A673 (cell line): ENCODE data around the gene MTF1. TPM values are rescaled to one million over a fixed set of nuclear protein-coding genes. Genes with fewer than 3 reads are reported as not detected.

Source experiments
- BruUV-seq: library from RNA; stranded (reverse); fragments of 400-500 nt; replicated peaks from 2 replicates; lab custom pipeline; 2021; lab: Mats Ljungman, UMichigan
- CTCF ChIA-PET: fragments of 300-600 bp; sonication (Branson Sonifier 250); formaldehyde crosslinking; loops from one replicate; lab custom pipeline; 2022; ENCODE audit warnings: antibody characterized with exemption; lab: Charles Lee
- POLR2A ChIA-PET: fragments of 300-600 bp; sonication (Branson Sonifier 250); formaldehyde crosslinking; loops from one replicate; lab custom pipeline; 2022; ENCODE audit warnings: antibody characterized with exemption; ENCODE audit not compliant: low non-redundant PET; lab: Charles Lee
- DNase-seq: peaks from one replicate; pipeline ENCODE4 v3.0.0-alpha.2; 2015; ENCODE audit warnings: low spot score
- H3K27ac ChIP-seq: fragments of 200-600 bp; sonication (generic); 2 replicates; pipeline ENCODE4 v1.5.1; 2016; ENCODE audit warnings: mixed run types, low read depth, mild to moderate bottlenecking, mixed read lengths, antibody characterized with exemption, low read length; ENCODE audit not compliant: poor library complexity, severe bottlenecking
- H3K27me3 ChIP-seq: fragments of 200-600 bp; sonication (generic); replicated peaks from 2 replicates; pipeline ENCODE4 v1.6.1; 2017; ENCODE audit warnings: mixed run types, low read depth, mild to moderate bottlenecking, mixed read lengths, antibody characterized with exemption, low read length; ENCODE audit not compliant: insufficient read depth, poor library complexity
- H3K36me3 ChIP-seq: fragments of 200-600 bp; sonication (generic); 2 replicates; pipeline ENCODE4 v1.6.1; 2016; ENCODE audit warnings: mixed run types, mild to moderate bottlenecking, mixed read lengths, antibody characterized with exemption, low read length; ENCODE audit not compliant: insufficient read depth, poor library complexity, severe bottlenecking
- H3K4me1 ChIP-seq: fragments of 200-600 bp; sonication (generic); 2 replicates; pipeline ENCODE4 v1.6.1; 2017; ENCODE audit warnings: mixed run types, mild to moderate bottlenecking, mixed read lengths, antibody characterized with exemption, low read length; ENCODE audit not compliant: insufficient read depth, poor library complexity, severe bottlenecking
- H3K4me3 ChIP-seq: fragments of 200-600 bp; sonication (generic); 2 replicates; pipeline ENCODE4 v1.5.1; 2016; ENCODE audit warnings: low read depth, mixed run types, mild to moderate bottlenecking, mixed read lengths, low read length; ENCODE audit not compliant: poor library complexity, severe bottlenecking
- H3K9me3 ChIP-seq: fragments of 200-600 bp; sonication (generic); 2 replicates; pipeline ENCODE4 v1.6.1; 2016; ENCODE audit warnings: mixed run types, low read depth, mild to moderate bottlenecking, mixed read lengths, antibody characterized with exemption, low read length; ENCODE audit not compliant: poor library complexity, severe bottlenecking
- EZH2 ChIP-seq: fragments of 200-600 bp; sonication (generic); IDR thresholded peaks from 2 replicates; pipeline ENCODE4 v1.6.1; 2017; ENCODE audit warnings: borderline replicate concordance, low read depth, mild to moderate bottlenecking, mixed read lengths, antibody characterized with exemption, low read length; ENCODE audit not compliant: poor library complexity, severe bottlenecking
- intact Hi-C: fragments of 100-400 bp; cut with micrococcal nuclease; formaldehyde crosslinking; loops from one replicate; pipeline ENCODE4 v1.10.0; 2022; ENCODE audit not compliant: unreplicated experiment
- total RNA-seq: library from RNA; stranded (reverse); gene quantifications from 2 replicates; pipeline ENCODE4 v1.2.3, GENCODE V29; 2021
- TF ChIP-seq, protein P1 (sequence below): fragments of 300-800, 200-600 bp; sonication (generic); conservative IDR thresholded peaks from 2 replicates; pipeline ENCODE4 v1.5.1; 2017; ENCODE audit warnings: low read depth, mild to moderate bottlenecking, antibody characterized with exemption, low read length, moderate library complexity, mixed read lengths

MTF1 gene
- total RNA-seq, 1 experiment from 2014 or later, result 19.8 TPM

DNA sequence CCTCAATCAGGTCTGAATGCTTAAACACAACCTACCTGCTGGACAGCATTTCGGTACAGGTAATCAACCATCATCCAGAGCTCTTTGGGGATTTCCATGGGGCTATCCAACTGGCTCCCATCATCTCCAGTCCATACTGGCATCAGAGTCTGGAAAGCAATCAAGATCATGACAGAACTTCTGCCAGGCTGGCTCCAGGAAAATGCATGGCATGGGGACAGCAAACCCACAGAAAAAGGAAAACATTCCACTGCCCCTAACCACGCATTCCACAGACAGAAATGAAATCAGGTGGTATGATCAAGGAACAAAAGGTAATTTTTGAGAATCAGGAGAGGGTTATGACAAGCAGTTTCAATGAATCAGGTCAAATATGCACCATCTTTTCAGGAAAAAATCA, 9.1 kb upstream of the MTF1 start:
- CTCF ChIA-PET, result no interaction called here

DNA sequence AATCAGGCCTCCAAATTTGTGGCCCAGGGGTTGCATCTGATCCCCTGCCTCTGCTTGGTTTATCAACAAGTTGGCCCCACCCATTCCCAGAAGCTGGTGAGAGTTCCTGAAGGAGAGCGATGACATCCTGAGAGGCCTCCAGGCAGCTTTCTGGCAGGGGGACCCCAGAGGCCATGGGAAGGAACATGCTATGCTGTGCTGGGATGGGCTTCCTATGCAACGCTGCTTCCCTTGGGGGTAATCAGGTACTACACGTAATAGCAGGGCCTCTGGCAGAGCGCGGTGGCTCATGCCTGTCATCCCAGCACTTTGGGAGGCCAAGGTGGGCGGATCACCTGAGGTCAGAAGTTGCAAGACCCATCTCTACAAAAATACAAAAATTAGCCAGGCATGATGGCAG, 8.4 kb upstream of the MTF1 start:
- no peaks in the 10 kb centered on the region for H3K9me3 ChIP-seq
- DNase-seq, result no peak
- TF ChIP-seq, protein P1, sequence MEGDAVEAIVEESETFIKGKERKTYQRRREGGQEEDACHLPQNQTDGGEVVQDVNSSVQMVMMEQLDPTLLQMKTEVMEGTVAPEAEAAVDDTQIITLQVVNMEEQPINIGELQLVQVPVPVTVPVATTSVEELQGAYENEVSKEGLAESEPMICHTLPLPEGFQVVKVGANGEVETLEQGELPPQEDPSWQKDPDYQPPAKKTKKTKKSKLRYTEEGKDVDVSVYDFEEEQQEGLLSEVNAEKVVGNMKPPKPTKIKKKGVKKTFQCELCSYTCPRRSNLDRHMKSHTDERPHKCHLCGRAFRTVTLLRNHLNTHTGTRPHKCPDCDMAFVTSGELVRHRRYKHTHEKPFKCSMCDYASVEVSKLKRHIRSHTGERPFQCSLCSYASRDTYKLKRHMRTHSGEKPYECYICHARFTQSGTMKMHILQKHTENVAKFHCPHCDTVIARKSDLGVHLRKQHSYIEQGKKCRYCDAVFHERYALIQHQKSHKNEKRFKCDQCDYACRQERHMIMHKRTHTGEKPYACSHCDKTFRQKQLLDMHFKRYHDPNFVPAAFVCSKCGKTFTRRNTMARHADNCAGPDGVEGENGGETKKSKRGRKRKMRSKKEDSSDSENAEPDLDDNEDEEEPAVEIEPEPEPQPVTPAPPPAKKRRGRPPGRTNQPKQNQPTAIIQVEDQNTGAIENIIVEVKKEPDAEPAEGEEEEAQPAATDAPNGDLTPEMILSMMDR, result no peak
- TF ChIP-seq EZH2, result no peak
- no peaks in the 10 kb centered on the region for H3K4me1 ChIP-seq
- POLR2A ChIA-PET, result no interaction called here
- peaks cover 4% of the 10 kb centered on the region for H3K36me3 ChIP-seq
- CTCF ChIA-PET, result no interaction called here
- no TSS peak for BruUV-seq
- no peak overlapping the region for H3K27ac ChIP-seq
- intact Hi-C loops, result no loop called here
- no peak overlapping the region for H3K4me3 ChIP-seq
- H3K27me3 ChIP-seq, result no peaks in the 10 kb centered on the region

More for the DNA sequence above, 9.1 kb upstream of the MTF1 start:
- Histone ChIP-seq H3K36me3 (peaks cover 4% of the 10 kb centered on the region), H3K27me3 (no peaks in the 10 kb centered on the region), H3K4me3 (no peak overlapping the region), H3K9me3 (no peaks in the 10 kb centered on the region), H3K27ac (no peak overlapping the region), H3K4me1 (no peaks in the 10 kb centered on the region)
- intact Hi-C loops, result no loop called here
- no peak for DNase-seq
- no peak for TF ChIP-seq EZH2
- TF ChIP-seq, protein P1, result no peak
- POLR2A ChIA-PET, result no interaction called here
- BruUV-seq, result no TSS peak

DNA sequence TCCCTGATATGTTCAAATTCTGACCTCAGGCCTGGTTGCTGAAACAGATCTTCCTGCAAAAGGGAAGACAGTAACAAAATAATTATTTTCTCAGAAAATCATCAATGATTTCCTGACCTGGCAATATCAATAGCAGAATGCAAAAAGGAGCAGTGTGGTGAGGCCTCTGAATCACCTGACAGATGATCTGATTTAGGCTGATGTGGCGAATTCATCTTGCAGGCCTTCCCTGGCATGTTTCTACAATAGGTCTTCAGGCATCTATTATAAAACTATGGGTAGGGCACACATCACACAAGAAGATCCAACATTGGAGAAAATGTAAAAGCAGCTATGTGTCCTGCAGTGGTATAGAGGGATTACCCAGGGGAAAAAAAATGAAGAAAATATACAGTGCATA, 7.1 kb upstream of the MTF1 start:
- Histone ChIP-seq H3K36me3 (peaks cover 4% of the 10 kb centered on the region), H3K4me1 (no peaks in the 10 kb centered on the region), H3K4me3 (no peak overlapping the region), H3K27ac (no peak overlapping the region), H3K27me3 (no peaks in the 10 kb centered on the region), H3K9me3 (no peaks in the 10 kb centered on the region)
- TF ChIP-seq, protein P1, result no peak
- TF ChIP-seq EZH2, result no peak
- no peak for DNase-seq
- BruUV-seq, result no TSS peak
- intact Hi-C loops, result no loop called here
- POLR2A ChIA-PET, result no interaction called here
- CTCF ChIA-PET, result no interaction called here
